ENCODE measurements around the gene PRKCH.
"Not testable (repeated sequence)": the region's sequence is repeated elsewhere in the genome, so short reads cannot be mapped to it uniquely, and the experiment has no call there.

The PRKCH gene

GRCh38 chr14:61528591-61529021 is 207.2 kb downstream of the PRKCH start:
- DNase-seq (ENCODE audit: low read depth, low spot score), result no peak

GRCh38 chr14:61529360-61529759 is 208.0 kb downstream of the PRKCH start:
- DNase-seq (ENCODE audit: low read depth, low spot score), result not testable (repeated sequence)

GRCh38 chr14:61530296-61530695 is 208.9 kb downstream of the PRKCH start:
- DNase-seq (ENCODE audit: low read depth, low spot score), result no peak

GRCh38 chr14:61530896-61531295 is 209.5 kb downstream of the PRKCH start:
- DNase-seq (ENCODE audit: low read depth, low spot score), result no peak

GRCh38 chr14:61531465-61532122 is 210.2 kb downstream of the PRKCH start:
- DNase-seq (ENCODE audit: low read depth, low spot score), result no peak

GRCh38 chr14:61532123-61532505 is 210.7 kb downstream of the PRKCH start:
- no peak for DNase-seq (ENCODE audit: low read depth, low spot score)

GRCh38 chr14:61532763-61533162 is 211.4 kb downstream of the PRKCH start:
- no peak for DNase-seq (ENCODE audit: low read depth, low spot score)

- no peak for DNase-seq (ENCODE audit: low read depth, low spot score)
Observed at GRCh38 chr14:61533513-61534255, 212.3 kb downstream of the PRKCH start.

- no peak for DNase-seq (ENCODE audit: low read depth, low spot score)
Observed at GRCh38 chr14:61535032-61535431, 213.7 kb downstream of the PRKCH start.

- DNase-seq (ENCODE audit: low read depth, low spot score), result no peak
Observed at GRCh38 chr14:61535458-61535857, 214.1 kb downstream of the PRKCH start.

- DNase-seq (ENCODE audit: low read depth, low spot score), result no peak
Observed at GRCh38 chr14:61536661-61537562, 215.5 kb downstream of the PRKCH start.

- no peak for DNase-seq (ENCODE audit: low read depth, low spot score)
Observed at GRCh38 chr14:61537563-61538463, 216.4 kb downstream of the PRKCH start.

GRCh38 chr14:61538464-61539022 is 217.2 kb downstream of the PRKCH start:
- no peak for DNase-seq (ENCODE audit: low read depth, low spot score)

- DNase-seq (ENCODE audit: low read depth, low spot score), result no peak
Observed at GRCh38 chr14:61539631-61540030, 218.3 kb downstream of the PRKCH start.

GRCh38 chr14:61540931-61541330 is 219.6 kb downstream of the PRKCH start:
- DNase-seq (ENCODE audit: low read depth, low spot score), result no peak

- DNase-seq (ENCODE audit: low read depth, low spot score), result no peak
Observed at GRCh38 chr14:61542848-61543790, 221.7 kb downstream of the PRKCH start.

GRCh38 chr14:61543946-61544345 is 222.6 kb downstream of the PRKCH start:
- no peak for DNase-seq (ENCODE audit: low read depth, low spot score)

- no peak for DNase-seq (ENCODE audit: low read depth, low spot score)
Observed at GRCh38 chr14:61544448-61545330, 223.3 kb downstream of the PRKCH start.

All from activated CD4-positive, CD25-positive, alpha-beta regulatory T cell treated with anti-CD3 and anti-CD28 coated beads, Interleukin-2, amount 50 U/mL, for 16 hours (primary cell).